ENCODE results near the gene TUBGCP3. TPM values are rescaled to one million over a fixed set of nuclear protein-coding genes. Genes with fewer than 3 reads are reported as not detected.

TUBGCP3 gene
- total RNA-seq, 2 donors from 2014 or later, result 26.7 to 30.0 TPM

- Histone ChIP-seq H3K27ac (no peak overlapping the region), H3K36me3 (replicated peaks in 1 of 2; ENCODE audit: insufficient read depth in 1 of 2, low read depth in 2 of 2) (peaks cover 0 to 5% of the 10 kb centered on the region in 2 donors), H3K4me1 (peaks cover 17% of the 10 kb centered on the region), H3K9me3 (no peaks in the 10 kb centered on the region), H3K27me3 (no peaks in the 10 kb centered on the region), H3K4me3 (no peak overlapping the region)
- intact Hi-C loops (cut with DNase I), result no loop called here
- WGBS, 2 donors, result 77 to 92% methylated on average over 5 to 7 of the region's 7 CpGs
- TF ChIP-seq POLR2A (IDR thresholded peaks at IDR 0.05), result no peak
- no peak for TF ChIP-seq CTCF (IDR thresholded peaks at IDR 0.05)
- no peak for DNase-seq
- no peak for ATAC-seq
These were observed 18.1 kb downstream of the TUBGCP3 start for GRCh38 chr13:112569821-112570220.

GRCh38 chr13:112567161-112567862 lies 20.6 kb downstream of the TUBGCP3 start:
- no peak for DNase-seq
- Histone ChIP-seq H3K4me1 (no peaks in the 10 kb centered on the region), H3K27ac (no peak overlapping the region), H3K4me3 (no peak overlapping the region), H3K9me3 (no peaks in the 10 kb centered on the region), H3K36me3 (replicated peaks in 1 of 2; ENCODE audit: insufficient read depth in 1 of 2, low read depth in 2 of 2) (peaks cover 0 to 5% of the 10 kb centered on the region in 2 donors), H3K27me3 (no peaks in the 10 kb centered on the region)
- 81% methylated on average over 5 of the region's 5 CpGs for WGBS, 2 donors
- intact Hi-C loops (cut with DNase I), result no loop called here
- no peak for ATAC-seq
- no peak for TF ChIP-seq POLR2A (IDR thresholded peaks at IDR 0.05)
- TF ChIP-seq CTCF (IDR thresholded peaks at IDR 0.05), result no peak

GRCh38 chr13:112562786-112563383 lies 25.1 kb downstream of the TUBGCP3 start:
- Histone ChIP-seq H3K36me3 (replicated peaks in 1 of 2; ENCODE audit: insufficient read depth in 1 of 2, low read depth in 2 of 2) (peaks cover 0 to 7% of the 10 kb centered on the region in 2 donors), H3K27me3 (no peaks in the 10 kb centered on the region), H3K27ac (no peak overlapping the region), H3K4me3 (no peak overlapping the region), H3K4me1 (no peaks in the 10 kb centered on the region), H3K9me3 (no peaks in the 10 kb centered on the region)
- WGBS, 2 donors, result 85 to 93% methylated on average over 18 of the region's 18 CpGs
- TF ChIP-seq POLR2A (IDR thresholded peaks at IDR 0.05) (no peak), CTCF (IDR thresholded peaks at IDR 0.05) (no peak)
- intact Hi-C loops (cut with DNase I), result no loop called here
- no peak for DNase-seq
- no peak for ATAC-seq

GRCh38 chr13:112562254-112562653 lies 25.7 kb downstream of the TUBGCP3 start:
- no peak for TF ChIP-seq CTCF (IDR thresholded peaks at IDR 0.05)
- no peak for TF ChIP-seq POLR2A (IDR thresholded peaks at IDR 0.05)
- 95 to 100% methylated on average over 2 to 3 of the region's 3 CpGs for WGBS, 2 donors

More at GRCh38 chr13:112562254-112562653, 25.7 kb downstream of the TUBGCP3 start:
- DNase-seq (no peak), ATAC-seq (no peak)
- Histone ChIP-seq H3K9me3 (no peaks in the 10 kb centered on the region), H3K4me1 (no peaks in the 10 kb centered on the region), H3K36me3 (replicated peaks in 1 of 2; ENCODE audit: insufficient read depth in 1 of 2, low read depth in 2 of 2) (peaks cover 0 to 8% of the 10 kb centered on the region in 2 donors), H3K27me3 (no peaks in the 10 kb centered on the region), H3K4me3 (no peak overlapping the region), H3K27ac (no peak overlapping the region)
- intact Hi-C loops (cut with DNase I), result no loop called here
